ENCODE measurements around the gene MRPL44. TPM values are rescaled to one million over a fixed set of nuclear protein-coding genes. Genes with fewer than 3 reads are reported as not detected.

MRPL44 gene
- total RNA-seq, 1 donor from 2014 or later: 70.8 TPM

GRCh38 chr2:223969315-223969714 lies 12.1 kb downstream of the MRPL44 start:
- no peak overlapping the region for H3K4me3 ChIP-seq
- H3K9ac ChIP-seq: no peak overlapping the region
- Mint-ChIP-seq H3K36me3 (no peaks in the 10 kb centered on the region), H3K4me3 (no peak overlapping the region), H3K9me3 (no peaks in the 10 kb centered on the region), H3K4me1 (no peaks in the 10 kb centered on the region), H3K27ac (no peak overlapping the region), H3K27me3 (ENCODE audit: insufficient read depth, low read depth) (no peaks in the 10 kb centered on the region)
- H2AFZ ChIP-seq (replicated peaks): no peak overlapping the region
- no peak overlapping the region for H3K4me2 ChIP-seq
- H3K9me3 ChIP-seq (ENCODE audit: low read depth): no peaks in the 10 kb centered on the region
- H3K27ac ChIP-seq: no peak overlapping the region
- H3F3A ChIP-seq (ENCODE audit: low read depth): peaks cover 23% of the 10 kb centered on the region
- peaks cover 10% of the 10 kb centered on the region for H3K79me2 ChIP-seq (ENCODE audit: low read depth)
- TF ChIP-seq CTCF (IDR thresholded peaks at IDR 0.05) (no peak), EZH2 (IDR thresholded peaks at IDR 0.05) (no peak), EZH2phosphoT487 (IDR thresholded peaks at IDR 0.05) (no peak)
- no peaks in the 10 kb centered on the region for H3K27me3 ChIP-seq
- H3K36me3 ChIP-seq: peaks cover 16% of the 10 kb centered on the region
- no peaks in the 10 kb centered on the region for H4K20me1 ChIP-seq (ENCODE audit: low read depth)
- H3K4me1 ChIP-seq: no peaks in the 10 kb centered on the region
- DNase-seq (ENCODE audit: low spot score): no peak

- no peaks in the 10 kb centered on the region for H3K9me3 ChIP-seq (ENCODE audit: low read depth)
- no peaks in the 10 kb centered on the region for H3K4me1 ChIP-seq
- Mint-ChIP-seq H3K27ac (no peak overlapping the region), H3K36me3 (no peaks in the 10 kb centered on the region), H3K27me3 (ENCODE audit: insufficient read depth, low read depth) (no peaks in the 10 kb centered on the region), H3K9me3 (no peaks in the 10 kb centered on the region), H3K4me3 (no peak overlapping the region), H3K4me1 (no peaks in the 10 kb centered on the region)
- no peak overlapping the region for H2AFZ ChIP-seq (replicated peaks)
- no peak overlapping the region for H3K9ac ChIP-seq
- TF ChIP-seq EZH2 (IDR thresholded peaks at IDR 0.05) (no peak), EZH2phosphoT487 (IDR thresholded peaks at IDR 0.05) (no peak), CTCF (IDR thresholded peaks at IDR 0.05) (no peak)
- no peak for DNase-seq (ENCODE audit: low spot score)
- H3K4me3 ChIP-seq: no peak overlapping the region
- H3F3A ChIP-seq (ENCODE audit: low read depth): peaks cover 23% of the 10 kb centered on the region
- H3K27me3 ChIP-seq: no peaks in the 10 kb centered on the region
- H3K27ac ChIP-seq: no peak overlapping the region
- peaks cover 11% of the 10 kb centered on the region for H3K36me3 ChIP-seq
- peaks cover 5% of the 10 kb centered on the region for H3K79me2 ChIP-seq (ENCODE audit: low read depth)
- no peak overlapping the region for H3K4me2 ChIP-seq
- no peaks in the 10 kb centered on the region for H4K20me1 ChIP-seq (ENCODE audit: low read depth)
Observed at GRCh38 chr2:223969856-223970255, 12.6 kb downstream of the MRPL44 start.

- H3K4me3 Mint-ChIP-seq: no peak overlapping the region
- Histone ChIP-seq H4K20me1 (ENCODE audit: low read depth) (no peaks in the 10 kb centered on the region), H2AFZ (replicated peaks) (no peak overlapping the region), H3K9me3 (ENCODE audit: low read depth) (no peaks in the 10 kb centered on the region), H3K4me3 (no peak overlapping the region), H3K4me2 (no peak overlapping the region), H3K27me3 (no peaks in the 10 kb centered on the region), H3K9ac (no peak overlapping the region), H3K79me2 (ENCODE audit: low read depth) (peaks cover under 1% of the 10 kb centered on the region), H3K4me1 (no peaks in the 10 kb centered on the region), H3K27ac (no peak overlapping the region), H3F3A (ENCODE audit: low read depth) (peaks cover 23% of the 10 kb centered on the region), H3K36me3 (peaks cover 7% of the 10 kb centered on the region)
- DNase-seq (ENCODE audit: low spot score): peak; percentile 64
- H3K27me3 Mint-ChIP-seq (ENCODE audit: insufficient read depth, low read depth): no peaks in the 10 kb centered on the region
- no peaks in the 10 kb centered on the region for H3K9me3 Mint-ChIP-seq
- TF ChIP-seq EZH2 (IDR thresholded peaks at IDR 0.05): no peak
- TF ChIP-seq CTCF (IDR thresholded peaks at IDR 0.05): peak; percentile 97
- no peaks in the 10 kb centered on the region for H3K36me3 Mint-ChIP-seq
- H3K4me1 Mint-ChIP-seq: no peaks in the 10 kb centered on the region
- H3K27ac Mint-ChIP-seq: no peak overlapping the region
Observed at GRCh38 chr2:223970343-223971128, 13.3 kb downstream of the MRPL44 start.
